ENCODE results near the gene ATF2.

The ATF2 gene

DNA sequence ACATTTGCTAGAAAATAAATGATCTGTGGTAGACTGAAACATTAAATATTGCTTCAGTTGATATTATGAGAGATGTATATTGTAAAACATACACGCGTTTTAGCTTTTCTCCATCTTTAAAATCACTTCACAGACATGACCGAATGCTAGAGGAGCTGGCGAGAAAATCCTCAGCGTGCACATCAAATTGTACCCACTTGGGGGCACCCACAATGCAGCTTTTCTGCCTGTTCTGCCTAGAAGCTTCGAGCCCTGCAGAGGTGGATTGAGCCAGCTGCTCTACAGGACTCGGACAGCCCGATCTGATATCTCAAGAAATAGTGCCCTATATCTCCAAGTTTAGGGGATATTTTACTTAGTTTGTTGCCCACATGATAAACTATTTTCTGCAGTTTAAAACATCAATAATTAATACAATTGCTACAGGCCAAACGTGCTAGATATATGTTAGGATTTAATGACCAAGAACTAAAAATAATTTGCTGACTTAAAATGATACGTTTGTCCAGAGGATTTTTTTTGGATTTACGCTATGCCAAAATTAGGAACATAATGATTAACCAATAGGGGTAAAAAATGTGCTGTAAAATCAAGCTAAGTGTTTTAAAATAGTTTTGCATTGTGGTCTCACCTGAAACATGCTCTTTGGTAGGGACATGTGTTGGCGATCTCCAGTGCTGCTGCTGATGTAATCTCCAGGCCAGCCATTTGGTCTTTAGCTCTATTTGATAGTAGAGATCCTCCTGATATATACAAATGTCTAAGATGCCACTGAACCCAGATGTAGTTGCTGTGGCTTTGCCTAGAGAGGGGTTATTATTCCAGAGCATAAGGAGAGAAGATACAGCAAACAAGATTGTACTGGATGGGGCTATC, 35.9 kb upstream of the ATF2 start:
- H3K9me3 ChIP-seq (ENCODE audit: severe bottlenecking), result no peaks in the 10 kb centered on the region
- TF ChIP-seq CTCF (IDR thresholded peaks at IDR 0.05; ENCODE audit: poor library complexity, severe bottlenecking), result peak; percentile 80
- no peak overlapping the region for H3K27ac ChIP-seq (ENCODE audit: poor library complexity, severe bottlenecking)
- no peak overlapping the region for H3K4me3 ChIP-seq (ENCODE audit: severe bottlenecking)
- DNase-seq (ENCODE audit: low spot score) (no peak), ATAC-seq (ENCODE audit: low read depth) (peak; percentile 96)
- no peaks in the 10 kb centered on the region for H3K4me1 ChIP-seq (ENCODE audit: insufficient read depth, poor library complexity, severe bottlenecking)
- no peaks in the 10 kb centered on the region for H3K36me3 ChIP-seq (ENCODE audit: low read depth)
- no peaks in the 10 kb centered on the region for H3K27me3 ChIP-seq (ENCODE audit: insufficient read depth, poor library complexity, severe bottlenecking)

DNA sequence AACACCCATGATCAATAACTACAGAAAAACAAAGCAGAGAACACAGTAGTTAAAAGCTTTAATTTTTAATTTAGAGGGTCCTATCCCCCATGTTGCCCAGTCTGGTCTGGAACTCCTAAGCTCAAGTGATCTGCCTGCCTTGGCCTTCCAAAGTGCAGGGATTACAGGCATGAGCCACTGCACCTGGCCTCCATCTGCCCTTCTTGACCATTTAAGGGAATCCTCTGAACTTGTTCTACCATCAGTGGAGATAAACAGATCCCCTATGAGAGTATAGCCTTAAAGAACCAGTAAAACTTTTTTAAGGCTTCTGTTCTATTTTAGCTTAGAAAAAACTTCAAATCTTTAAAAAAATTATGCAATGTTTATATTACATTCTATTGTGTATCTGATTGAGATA, 27.0 kb upstream of the ATF2 start:
- Histone ChIP-seq H3K9me3 (ENCODE audit: severe bottlenecking) (no peaks in the 10 kb centered on the region), H3K4me1 (ENCODE audit: insufficient read depth, poor library complexity, severe bottlenecking) (no peaks in the 10 kb centered on the region), H3K27ac (ENCODE audit: poor library complexity, severe bottlenecking) (no peak overlapping the region), H3K4me3 (ENCODE audit: severe bottlenecking) (no peak overlapping the region), H3K36me3 (ENCODE audit: low read depth) (no peaks in the 10 kb centered on the region), H3K27me3 (ENCODE audit: insufficient read depth, poor library complexity, severe bottlenecking) (no peaks in the 10 kb centered on the region)
- no peak for ATAC-seq (ENCODE audit: low read depth)
- no peak for TF ChIP-seq CTCF (IDR thresholded peaks at IDR 0.05; ENCODE audit: poor library complexity, severe bottlenecking)
- DNase-seq (ENCODE audit: low spot score), result no peak

GRCh38 chr2:175188761-175189160, 20.8 kb upstream of the ATF2 start:
- H3K27ac ChIP-seq (ENCODE audit: poor library complexity, severe bottlenecking), result no peak overlapping the region
- H3K27me3 ChIP-seq (ENCODE audit: insufficient read depth, poor library complexity, severe bottlenecking), result no peaks in the 10 kb centered on the region
- no peaks in the 10 kb centered on the region for H3K4me1 ChIP-seq (ENCODE audit: insufficient read depth, poor library complexity, severe bottlenecking)
- no peaks in the 10 kb centered on the region for H3K9me3 ChIP-seq (ENCODE audit: severe bottlenecking)
- no peak for TF ChIP-seq CTCF (IDR thresholded peaks at IDR 0.05; ENCODE audit: poor library complexity, severe bottlenecking)
- DNase-seq (ENCODE audit: low spot score), result no peak
- ATAC-seq (ENCODE audit: low read depth), result no peak
- H3K4me3 ChIP-seq (ENCODE audit: severe bottlenecking), result no peak overlapping the region
- no peaks in the 10 kb centered on the region for H3K36me3 ChIP-seq (ENCODE audit: low read depth)

- no peak overlapping the region for H3K4me3 ChIP-seq (ENCODE audit: severe bottlenecking)
- H3K27ac ChIP-seq (ENCODE audit: poor library complexity, severe bottlenecking), result no peak overlapping the region
- no peaks in the 10 kb centered on the region for H3K27me3 ChIP-seq (ENCODE audit: insufficient read depth, poor library complexity, severe bottlenecking)
- ATAC-seq (ENCODE audit: low read depth) (peak; percentile 58), DNase-seq (ENCODE audit: low spot score) (no peak)
- H3K9me3 ChIP-seq (ENCODE audit: severe bottlenecking), result no peaks in the 10 kb centered on the region
- no peaks in the 10 kb centered on the region for H3K4me1 ChIP-seq (ENCODE audit: insufficient read depth, poor library complexity, severe bottlenecking)
- H3K36me3 ChIP-seq (ENCODE audit: low read depth), result no peaks in the 10 kb centered on the region
- peak; percentile 45 for TF ChIP-seq CTCF (IDR thresholded peaks at IDR 0.05; ENCODE audit: poor library complexity, severe bottlenecking)
Measured at GRCh38 chr2:175187378-175187777, 19.4 kb upstream of the ATF2 start.

DNA sequence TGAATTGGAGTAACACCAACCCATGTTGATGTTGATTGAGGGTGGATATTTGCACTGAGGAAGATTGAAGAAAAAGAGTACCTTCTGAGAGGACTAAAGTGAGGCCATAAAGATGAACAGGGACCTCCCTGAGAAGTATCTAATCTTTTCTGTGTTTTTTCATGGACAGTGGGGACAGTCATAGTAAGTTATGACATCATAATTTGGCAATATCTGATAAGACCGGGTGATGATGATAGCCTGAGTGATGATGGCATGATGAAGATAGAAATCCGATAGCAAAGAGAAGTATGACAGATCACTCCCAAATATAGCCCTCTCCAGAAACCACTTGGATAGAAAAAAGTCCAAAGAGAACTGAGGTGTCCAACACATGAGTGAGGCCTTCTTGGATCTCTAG, 15.7 kb upstream of the ATF2 start:
- no peak overlapping the region for H3K4me3 ChIP-seq (ENCODE audit: severe bottlenecking)
- no peak for DNase-seq (ENCODE audit: low spot score)
- no peak for ATAC-seq (ENCODE audit: low read depth)
- TF ChIP-seq CTCF (IDR thresholded peaks at IDR 0.05; ENCODE audit: poor library complexity, severe bottlenecking), result no peak
- no peaks in the 10 kb centered on the region for H3K27me3 ChIP-seq (ENCODE audit: insufficient read depth, poor library complexity, severe bottlenecking)
- no peak overlapping the region for H3K27ac ChIP-seq (ENCODE audit: poor library complexity, severe bottlenecking)
- no peaks in the 10 kb centered on the region for H3K4me1 ChIP-seq (ENCODE audit: insufficient read depth, poor library complexity, severe bottlenecking)
- H3K9me3 ChIP-seq (ENCODE audit: severe bottlenecking), result no peaks in the 10 kb centered on the region
- peaks cover 21% of the 10 kb centered on the region for H3K36me3 ChIP-seq (ENCODE audit: low read depth)

All from RWPE2 (cell line).